ENCODE data around the gene RNLS.

RNLS gene

GRCh38 chr10:88623835-88624234 lies 40.7 kb upstream of the RNLS start:
- 0 out of 3 replicates have a peak, but pooled peaks have one; percentile 28 for ATAC-seq
- no peak for TF ChIP-seq ZFP30 (CRISPR knock-in tag; IDR thresholded peaks at IDR 0.05)
- peak; percentile 86 for TF ChIP-seq TCF4 (CRISPR knock-in tag; IDR thresholded peaks at IDR 0.05; ENCODE audit: borderline replicate concordance)
- TF ChIP-seq PATZ1 (CRISPR knock-in tag; IDR thresholded peaks at IDR 0.05; ENCODE audit: borderline replicate concordance) = no peak
- TF ChIP-seq PPARA (CRISPR knock-in tag; IDR thresholded peaks at IDR 0.05; ENCODE audit: borderline replicate concordance) = no peak
- no peak for TF ChIP-seq RARB (CRISPR knock-in tag; IDR thresholded peaks at IDR 0.05)
- no peak for TF ChIP-seq ZNF565 (CRISPR knock-in tag; conservative IDR thresholded peaks at IDR 0.05; ENCODE audit: low read depth)
- no peak for TF ChIP-seq GLIS3 (CRISPR knock-in tag; IDR thresholded peaks at IDR 0.05)
- TF ChIP-seq ZNF8 (CRISPR knock-in tag; IDR thresholded peaks at IDR 0.05) = no peak
- no peak for TF ChIP-seq TOX (CRISPR knock-in tag; IDR thresholded peaks at IDR 0.05; ENCODE audit: borderline replicate concordance)
- TF ChIP-seq, protein P1, sequence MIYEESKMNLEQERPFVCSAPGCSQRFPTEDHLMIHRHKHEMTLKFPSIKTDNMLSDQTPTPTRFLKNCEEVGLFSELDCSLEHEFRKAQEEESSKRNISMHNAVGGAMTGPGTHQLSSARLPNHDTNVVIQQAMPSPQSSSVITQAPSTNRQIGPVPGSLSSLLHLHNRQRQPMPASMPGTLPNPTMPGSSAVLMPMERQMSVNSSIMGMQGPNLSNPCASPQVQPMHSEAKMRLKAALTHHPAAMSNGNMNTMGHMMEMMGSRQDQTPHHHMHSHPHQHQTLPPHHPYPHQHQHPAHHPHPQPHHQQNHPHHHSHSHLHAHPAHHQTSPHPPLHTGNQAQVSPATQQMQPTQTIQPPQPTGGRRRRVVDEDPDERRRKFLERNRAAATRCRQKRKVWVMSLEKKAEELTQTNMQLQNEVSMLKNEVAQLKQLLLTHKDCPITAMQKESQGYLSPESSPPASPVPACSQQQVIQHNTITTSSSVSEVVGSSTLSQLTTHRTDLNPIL (CRISPR knock-in tag; IDR thresholded peaks at IDR 0.05; ENCODE audit: low read depth) = no peak
- TF ChIP-seq, protein P2, sequence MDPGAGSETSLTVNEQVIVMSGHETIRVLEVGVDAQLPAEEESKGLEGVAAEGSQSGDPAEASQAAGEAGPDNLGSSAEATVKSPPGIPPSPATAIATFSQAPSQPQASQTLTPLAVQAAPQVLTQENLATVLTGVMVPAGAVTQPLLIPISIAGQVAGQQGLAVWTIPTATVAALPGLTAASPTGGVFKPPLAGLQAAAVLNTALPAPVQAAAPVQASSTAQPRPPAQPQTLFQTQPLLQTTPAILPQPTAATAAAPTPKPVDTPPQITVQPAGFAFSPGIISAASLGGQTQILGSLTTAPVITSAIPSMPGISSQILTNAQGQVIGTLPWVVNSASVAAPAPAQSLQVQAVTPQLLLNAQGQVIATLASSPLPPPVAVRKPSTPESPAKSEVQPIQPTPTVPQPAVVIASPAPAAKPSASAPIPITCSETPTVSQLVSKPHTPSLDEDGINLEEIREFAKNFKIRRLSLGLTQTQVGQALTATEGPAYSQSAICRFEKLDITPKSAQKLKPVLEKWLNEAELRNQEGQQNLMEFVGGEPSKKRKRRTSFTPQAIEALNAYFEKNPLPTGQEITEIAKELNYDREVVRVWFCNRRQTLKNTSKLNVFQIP (CRISPR knock-in tag; IDR thresholded peaks at IDR 0.05; ENCODE audit: borderline replicate concordance, low read depth) = no peak
- no peak for TF ChIP-seq OSR1 (CRISPR knock-in tag; IDR thresholded peaks at IDR 0.05)
- TF ChIP-seq ESRRG (CRISPR knock-in tag; IDR thresholded peaks at IDR 0.05) = no peak
- no peak for TF ChIP-seq SNAI2 (CRISPR knock-in tag; IDR thresholded peaks at IDR 0.05)
- peak; percentile 68 for TF ChIP-seq ZNF70 (CRISPR knock-in tag; IDR thresholded peaks at IDR 0.05)
- TF ChIP-seq CSDC2 (CRISPR knock-in tag; IDR thresholded peaks at IDR 0.05) = no peak
- TF ChIP-seq ZFP3 (CRISPR knock-in tag; IDR thresholded peaks at IDR 0.05) = no peak
- TF ChIP-seq ZC3H10 (CRISPR knock-in tag; IDR thresholded peaks at IDR 0.05) = no peak
- no peak for TF ChIP-seq BACH2 (CRISPR knock-in tag; IDR thresholded peaks at IDR 0.05; ENCODE audit: borderline replicate concordance)
- TF ChIP-seq ARNTL (CRISPR knock-in tag; IDR thresholded peaks at IDR 0.05; ENCODE audit: borderline replicate concordance, low read depth) = no peak
- TF ChIP-seq ISL1 (CRISPR knock-in tag; IDR thresholded peaks at IDR 0.05) = peak; percentile 64
- peak; percentile 91 for TF ChIP-seq TSHZ2 (CRISPR knock-in tag; IDR thresholded peaks at IDR 0.05)
- TF ChIP-seq, protein P3, sequence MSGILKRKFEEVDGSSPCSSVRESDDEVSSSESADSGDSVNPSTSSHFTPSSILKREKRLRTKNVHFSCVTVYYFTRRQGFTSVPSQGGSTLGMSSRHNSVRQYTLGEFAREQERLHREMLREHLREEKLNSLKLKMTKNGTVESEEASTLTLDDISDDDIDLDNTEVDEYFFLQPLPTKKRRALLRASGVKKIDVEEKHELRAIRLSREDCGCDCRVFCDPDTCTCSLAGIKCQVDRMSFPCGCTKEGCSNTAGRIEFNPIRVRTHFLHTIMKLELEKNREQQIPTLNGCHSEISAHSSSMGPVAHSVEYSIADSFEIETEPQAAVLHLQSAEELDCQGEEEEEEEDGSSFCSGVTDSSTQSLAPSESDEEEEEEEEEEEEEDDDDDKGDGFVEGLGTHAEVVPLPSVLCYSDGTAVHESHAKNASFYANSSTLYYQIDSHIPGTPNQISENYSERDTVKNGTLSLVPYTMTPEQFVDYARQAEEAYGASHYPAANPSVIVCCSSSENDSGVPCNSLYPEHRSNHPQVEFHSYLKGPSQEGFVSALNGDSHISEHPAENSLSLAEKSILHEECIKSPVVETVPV (CRISPR knock-in tag; IDR thresholded peaks at IDR 0.05) = no peak; the same call in 1 of the 2 replicates

GRCh38 chr10:88620441-88620840 lies 37.3 kb upstream of the RNLS start:
- TF ChIP-seq CSDC2 (CRISPR knock-in tag; IDR thresholded peaks at IDR 0.05) (no peak), ZFP30 (CRISPR knock-in tag; IDR thresholded peaks at IDR 0.05) (no peak), SNAI2 (CRISPR knock-in tag; IDR thresholded peaks at IDR 0.05) (no peak), PATZ1 (CRISPR knock-in tag; IDR thresholded peaks at IDR 0.05; ENCODE audit: borderline replicate concordance) (no peak), GLIS3 (CRISPR knock-in tag; IDR thresholded peaks at IDR 0.05) (no peak), ISL1 (CRISPR knock-in tag; IDR thresholded peaks at IDR 0.05) (no peak), ESRRG (CRISPR knock-in tag; IDR thresholded peaks at IDR 0.05) (no peak)
- TF ChIP-seq, protein P2 (CRISPR knock-in tag; IDR thresholded peaks at IDR 0.05; ENCODE audit: borderline replicate concordance, low read depth) = no peak
- ATAC-seq = no peak

All from SK-N-SH treated with all-trans-retinoic acid at 6 μM for 48 hours (cell line).